Sigmoid colon (tissue), 4 donors: ENCODE results near the gene XCL1.
"Not testable (repeated sequence)": the region's sequence is repeated elsewhere in the genome, so short reads cannot be mapped to it uniquely, and the experiment has no call there.

Experiments used
- POLR2AphosphoS5 ChIP-seq, 4 donors: sonication (generic); formaldehyde crosslinking; IDR thresholded peaks; one replicate each; pipeline ENCODE4 v1.6.1; 2017; ENCODE audit warnings: antibody characterized with exemption in 4 of 4
- TF ChIP-seq, protein P1 (sequence below), 4 experiments: fragments of 450-650 bp in 3 of 4; fragments of 200-600 bp in 1 of 4; IDR thresholded peaks; one replicate each; pipeline ENCODE4 v1.5.1; 2016 to 2019; ENCODE audit warnings: antibody characterized with exemption in 4 of 4, mild to moderate bottlenecking in 3 of 4, moderate library complexity in 2 of 4

DNA sequence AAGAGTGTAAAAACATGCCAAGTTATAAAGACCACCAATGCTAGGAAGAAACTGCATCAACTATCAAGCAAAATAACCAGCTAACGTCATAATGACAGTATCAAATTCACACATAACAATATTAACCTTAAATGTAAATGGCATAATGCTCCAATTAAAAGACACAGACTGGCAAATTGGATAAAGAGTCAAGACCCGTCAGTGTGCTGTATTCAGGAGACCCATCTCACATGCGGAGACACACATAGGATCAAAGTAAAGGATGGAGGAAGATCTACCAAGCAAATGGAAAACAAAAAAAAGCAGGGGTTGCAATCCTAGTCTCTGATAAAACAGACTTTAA lies 29.9 kb upstream of the XCL1 start:
- TF ChIP-seq, protein P1, sequence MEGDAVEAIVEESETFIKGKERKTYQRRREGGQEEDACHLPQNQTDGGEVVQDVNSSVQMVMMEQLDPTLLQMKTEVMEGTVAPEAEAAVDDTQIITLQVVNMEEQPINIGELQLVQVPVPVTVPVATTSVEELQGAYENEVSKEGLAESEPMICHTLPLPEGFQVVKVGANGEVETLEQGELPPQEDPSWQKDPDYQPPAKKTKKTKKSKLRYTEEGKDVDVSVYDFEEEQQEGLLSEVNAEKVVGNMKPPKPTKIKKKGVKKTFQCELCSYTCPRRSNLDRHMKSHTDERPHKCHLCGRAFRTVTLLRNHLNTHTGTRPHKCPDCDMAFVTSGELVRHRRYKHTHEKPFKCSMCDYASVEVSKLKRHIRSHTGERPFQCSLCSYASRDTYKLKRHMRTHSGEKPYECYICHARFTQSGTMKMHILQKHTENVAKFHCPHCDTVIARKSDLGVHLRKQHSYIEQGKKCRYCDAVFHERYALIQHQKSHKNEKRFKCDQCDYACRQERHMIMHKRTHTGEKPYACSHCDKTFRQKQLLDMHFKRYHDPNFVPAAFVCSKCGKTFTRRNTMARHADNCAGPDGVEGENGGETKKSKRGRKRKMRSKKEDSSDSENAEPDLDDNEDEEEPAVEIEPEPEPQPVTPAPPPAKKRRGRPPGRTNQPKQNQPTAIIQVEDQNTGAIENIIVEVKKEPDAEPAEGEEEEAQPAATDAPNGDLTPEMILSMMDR (IDR thresholded peaks at IDR 0.05), result not testable (repeated sequence)
- TF ChIP-seq POLR2AphosphoS5 (IDR thresholded peaks at IDR 0.05), result not testable (repeated sequence)
